ENCODE results near the gene KCNH4. TPM values are rescaled to one million over a fixed set of nuclear protein-coding genes. Genes with fewer than 3 reads are reported as not detected.

KCNH4 gene
- total RNA-seq, 1 experiment from 2014 or later = 0.05 TPM

DNA sequence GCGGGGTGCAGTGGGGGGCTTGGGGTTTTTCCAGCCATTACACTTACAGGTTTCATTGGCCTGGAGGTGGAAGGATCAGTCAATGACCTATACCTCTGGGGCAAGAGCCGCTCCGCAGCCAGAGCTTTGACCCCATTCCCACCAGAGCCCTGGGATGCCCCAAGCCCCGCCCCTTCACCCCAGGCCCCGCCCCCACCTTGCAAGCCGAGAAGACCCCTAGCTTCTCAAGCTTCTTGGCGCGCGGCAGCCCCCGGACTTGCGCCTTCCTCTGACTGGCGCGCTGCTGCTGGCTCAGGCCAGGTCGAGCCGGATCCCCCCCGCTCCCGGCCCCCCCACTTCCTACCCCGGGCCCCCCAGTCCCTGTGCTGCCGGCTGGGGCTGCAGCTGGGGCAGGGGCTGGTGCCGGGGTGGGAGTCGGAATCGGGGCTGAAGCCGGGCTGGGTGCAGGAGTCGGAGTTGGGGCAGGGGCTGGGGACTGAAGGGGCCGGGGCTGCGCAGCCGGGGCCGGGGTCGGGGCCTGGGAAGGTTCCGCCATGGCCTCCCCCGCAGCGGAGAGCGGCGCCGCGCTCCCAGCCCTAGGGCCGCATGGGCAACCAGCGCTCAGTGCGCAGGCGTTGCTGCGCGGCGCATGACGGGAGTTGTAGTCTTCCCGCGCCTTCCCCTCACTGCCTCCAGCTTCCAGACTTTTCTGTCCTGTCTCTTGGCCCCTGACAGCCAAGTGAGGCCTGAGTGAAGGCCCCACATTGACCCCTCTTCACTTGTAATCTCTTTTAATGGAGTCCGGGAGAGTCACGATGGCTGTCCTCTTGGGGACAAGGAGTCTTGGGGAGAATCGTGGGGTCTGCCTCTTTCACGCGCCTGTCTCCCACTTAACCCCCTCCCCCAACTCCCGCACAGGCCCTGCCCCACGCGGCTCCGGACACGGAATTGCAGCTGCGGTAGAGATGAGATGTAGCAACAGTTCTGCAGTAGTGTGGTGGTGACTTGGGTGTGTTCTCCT lies 59.9 kb downstream of the KCNH4 start, which contains the start of gene KAT2A:
Gene KAT2A, minus strand, starts transcription at position 598 of the 1,000 bp plus-strand sequence. Its CDS starts 63 bp downstream, at position 535.
- peak; percentile 82 for DNase-seq (ENCODE audit: extremely low read depth, low read depth)

DNA sequence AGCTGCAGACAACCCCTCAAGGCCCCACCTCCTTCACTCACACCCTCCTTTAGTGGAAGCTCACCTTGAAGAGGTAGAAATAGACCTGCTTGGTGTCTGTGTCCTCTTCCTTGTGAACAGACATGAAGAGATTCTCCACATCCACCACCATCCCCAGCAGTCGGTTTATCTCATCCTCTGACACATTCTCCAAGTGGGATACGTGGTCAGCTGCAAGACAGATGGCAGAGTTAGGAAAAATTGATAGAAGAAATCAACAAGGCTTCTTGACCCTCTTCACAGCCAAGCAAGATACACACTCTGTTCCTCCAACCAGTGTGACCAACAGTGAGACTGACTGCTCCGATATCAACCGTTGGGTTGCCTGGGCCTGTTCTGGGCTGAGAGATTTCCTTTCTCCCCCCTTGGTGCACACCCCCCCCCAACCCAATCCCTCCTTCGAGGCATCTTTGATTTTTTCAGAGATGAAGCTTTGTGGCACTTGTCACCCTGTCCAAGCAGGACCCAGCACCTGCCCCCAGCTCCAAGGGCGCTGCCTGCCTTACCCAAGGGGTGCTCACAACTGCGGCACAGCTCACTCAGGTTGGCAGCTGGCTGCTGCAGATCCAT lies 60.7 kb downstream of the KCNH4 start:
- DNase-seq (ENCODE audit: extremely low read depth, low read depth) = no peak

DNA sequence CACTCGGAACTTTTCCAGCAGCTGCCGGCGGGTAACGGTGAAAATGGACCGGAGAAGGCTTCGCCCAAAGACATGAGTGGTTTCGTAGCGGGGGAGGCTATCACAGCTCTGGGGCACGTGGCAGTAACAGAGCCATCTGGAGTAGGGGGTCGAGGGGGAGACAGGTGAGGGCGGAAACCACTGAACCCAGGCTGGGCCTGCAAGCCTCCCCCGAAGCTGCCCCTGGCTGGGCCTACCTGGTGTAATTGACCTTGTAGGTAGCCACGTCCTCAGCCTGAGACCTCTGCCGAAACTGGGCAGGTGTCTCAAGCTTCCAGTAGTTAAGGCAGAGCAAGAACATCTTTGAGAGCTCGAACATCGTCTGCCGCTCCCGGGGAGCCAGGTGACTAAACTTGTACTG lies 61.6 kb downstream of the KCNH4 start:
- no peak for DNase-seq (ENCODE audit: extremely low read depth, low read depth)

DNA sequence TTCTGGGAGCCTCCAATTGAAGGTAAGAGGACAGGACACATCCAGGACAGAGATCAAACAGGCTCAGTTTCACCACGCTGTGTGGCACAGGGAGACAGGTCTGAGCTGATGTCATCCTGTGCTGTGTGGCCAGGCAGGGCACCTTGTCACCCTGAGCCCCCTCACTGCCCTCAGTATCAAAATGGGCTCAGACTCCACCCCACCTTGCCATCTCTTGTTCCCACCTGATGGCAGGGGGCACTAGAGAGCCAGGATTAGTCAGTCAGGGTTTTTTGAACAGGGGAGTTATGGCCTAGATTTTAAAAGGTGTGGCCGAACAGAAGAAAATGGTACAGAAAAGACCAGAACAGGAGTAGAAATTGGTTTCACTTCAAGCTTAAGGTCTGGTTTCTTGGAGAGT lies 62.4 kb downstream of the KCNH4 start:
- DNase-seq (ENCODE audit: extremely low read depth, low read depth) = peak; percentile 25

DNA sequence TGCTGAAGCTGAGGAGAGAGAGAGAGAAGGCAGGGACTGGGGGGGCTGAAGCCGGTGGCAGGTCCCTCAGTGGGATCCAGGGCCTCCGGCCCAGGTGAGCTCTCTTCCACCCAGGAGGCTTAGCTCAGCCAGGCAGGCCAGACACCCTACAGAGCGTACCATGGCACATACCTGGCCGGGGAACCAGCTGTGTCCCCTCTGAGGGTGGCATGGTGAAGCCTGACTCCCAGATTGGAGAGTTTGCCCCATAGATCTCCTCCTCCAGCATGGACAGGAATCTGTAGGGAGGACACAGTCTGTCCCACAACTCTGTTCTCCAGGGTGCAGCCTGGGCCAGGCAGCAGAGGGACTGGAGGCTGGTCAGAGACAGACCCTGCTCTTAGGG lies 62.8 kb downstream of the KCNH4 start:
- DNase-seq (ENCODE audit: extremely low read depth, low read depth) = no peak

DNA sequence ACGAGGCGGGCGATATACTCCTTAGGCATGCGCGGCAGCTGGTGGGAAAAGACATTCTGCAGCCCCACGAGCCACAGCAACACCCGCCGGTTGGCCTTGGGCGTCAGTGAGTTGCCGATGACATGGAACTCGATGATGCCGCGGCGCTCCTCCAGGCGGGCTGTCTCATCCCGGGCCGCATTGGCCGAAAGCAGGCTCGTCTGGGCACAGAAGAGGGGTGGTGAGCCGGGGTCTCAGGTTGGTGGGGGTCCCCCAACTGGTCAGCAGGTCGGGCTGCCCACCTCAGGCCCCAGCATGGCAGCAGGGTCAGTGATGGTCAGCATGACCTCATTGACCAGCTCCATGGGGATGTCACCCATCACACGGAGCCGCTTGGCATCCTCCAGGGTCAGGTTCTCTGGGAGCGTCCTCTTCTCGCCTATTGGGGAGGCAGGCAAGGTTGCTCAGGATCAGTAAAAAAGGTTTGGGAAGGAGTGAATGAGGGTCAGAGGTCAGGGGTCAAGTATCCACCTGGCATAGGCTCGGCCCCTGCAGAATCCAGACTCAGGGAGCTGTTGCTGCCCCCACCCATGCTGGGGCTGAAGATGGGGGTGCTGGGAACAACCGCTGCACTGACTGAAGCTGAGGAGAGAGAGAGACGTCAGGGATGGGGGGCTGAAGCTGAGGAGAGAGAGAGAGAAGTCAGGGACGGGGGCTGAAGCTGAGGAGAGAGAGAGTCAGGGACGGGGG lies 63.4 kb downstream of the KCNH4 start:
- no peak for DNase-seq (ENCODE audit: extremely low read depth, low read depth)

DNA sequence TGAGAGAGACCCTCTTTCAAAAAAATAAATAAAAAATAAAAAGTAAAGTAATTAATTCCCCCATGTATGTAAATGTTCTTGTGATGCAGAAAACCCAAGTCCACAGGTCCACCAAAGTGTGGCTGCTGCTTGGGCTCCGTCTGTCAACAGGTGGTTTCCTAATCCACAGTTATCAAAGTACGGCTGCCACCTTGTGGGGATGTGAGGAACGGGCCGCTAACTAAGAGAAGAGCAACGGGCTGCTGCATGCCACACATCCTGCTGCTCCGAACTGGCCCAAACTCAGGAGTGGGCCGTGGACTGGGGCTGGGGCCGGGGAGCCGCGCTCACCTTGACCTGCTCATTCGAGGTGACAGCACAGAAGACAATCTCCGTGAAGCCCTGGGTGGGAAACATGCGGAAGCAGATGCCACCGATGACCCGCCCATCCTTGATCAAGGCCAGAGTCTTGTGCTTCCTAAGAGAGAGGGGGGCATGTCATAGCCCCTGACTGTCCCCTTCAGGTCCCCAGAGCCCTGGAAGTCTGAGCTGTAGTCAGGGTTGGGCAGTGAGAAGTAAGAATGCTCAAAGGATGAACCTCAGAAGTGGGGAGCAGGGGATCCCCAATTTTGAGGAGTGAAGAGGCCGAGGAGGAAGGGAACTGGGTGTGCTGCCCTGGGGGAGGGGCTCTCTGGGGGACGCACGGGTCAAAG lies 64.1 kb downstream of the KCNH4 start:
- DNase-seq (ENCODE audit: extremely low read depth, low read depth) = peak; percentile 83

DNA sequence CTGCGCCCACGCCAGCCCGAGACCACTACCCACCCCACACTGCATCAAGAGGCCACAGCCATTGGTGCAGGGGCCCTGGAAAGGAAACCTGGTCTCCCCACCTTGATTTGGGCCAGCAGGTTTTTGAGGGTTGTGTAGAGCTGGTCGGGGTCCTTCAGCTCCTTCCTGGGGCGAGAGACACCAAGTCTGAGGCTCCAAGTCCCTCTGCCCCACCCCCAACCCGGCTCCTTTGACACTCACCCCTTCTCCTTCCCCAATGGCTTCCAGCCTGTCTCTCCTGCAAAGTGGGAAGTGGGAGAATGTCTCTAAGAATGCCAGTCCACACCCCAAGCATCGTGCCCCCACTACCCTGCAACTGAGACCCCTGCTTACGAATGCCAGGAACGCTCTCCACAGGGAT lies 66.8 kb downstream of the KCNH4 start:
- no peak for DNase-seq (ENCODE audit: extremely low read depth, low read depth)

DNA sequence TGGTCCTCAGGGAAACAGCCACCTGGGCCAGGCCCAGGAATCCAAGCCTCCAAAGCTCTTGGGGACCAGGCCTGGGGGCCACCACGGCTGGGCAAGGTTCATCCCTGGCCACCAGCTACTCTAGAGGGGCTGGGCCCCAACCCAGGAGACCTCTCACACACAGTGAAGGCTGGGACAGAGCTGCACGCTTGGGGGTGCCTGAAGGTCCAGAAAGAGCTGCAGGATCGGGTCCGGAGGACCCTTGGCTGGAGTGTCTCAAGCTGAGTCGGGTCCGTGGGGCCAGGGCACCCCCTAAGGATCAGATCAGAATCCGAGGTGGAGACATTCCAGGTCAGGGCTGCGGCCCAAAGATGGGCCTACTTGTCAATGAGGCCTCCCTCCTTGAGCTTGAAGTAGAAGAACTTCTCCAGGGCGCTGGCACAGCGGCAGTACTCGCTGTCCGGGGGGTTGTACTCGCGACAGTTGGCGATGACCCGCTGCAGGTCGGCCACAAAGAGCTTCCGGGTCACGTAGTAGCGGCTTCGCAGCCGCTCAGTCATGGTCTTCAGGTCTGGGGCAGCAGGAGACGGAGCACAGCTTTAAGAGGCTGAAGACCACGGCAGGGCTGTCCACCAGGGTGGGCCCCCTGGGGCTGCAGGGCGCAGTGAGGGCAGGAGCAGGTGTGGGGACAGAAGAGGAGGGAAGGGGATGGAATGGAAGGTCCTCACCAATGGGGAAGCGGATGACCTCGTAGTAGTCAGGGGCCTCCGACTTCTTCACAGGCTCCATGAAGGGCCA lies 67.5 kb downstream of the KCNH4 start:
- no peak for DNase-seq (ENCODE audit: extremely low read depth, low read depth)

DNA sequence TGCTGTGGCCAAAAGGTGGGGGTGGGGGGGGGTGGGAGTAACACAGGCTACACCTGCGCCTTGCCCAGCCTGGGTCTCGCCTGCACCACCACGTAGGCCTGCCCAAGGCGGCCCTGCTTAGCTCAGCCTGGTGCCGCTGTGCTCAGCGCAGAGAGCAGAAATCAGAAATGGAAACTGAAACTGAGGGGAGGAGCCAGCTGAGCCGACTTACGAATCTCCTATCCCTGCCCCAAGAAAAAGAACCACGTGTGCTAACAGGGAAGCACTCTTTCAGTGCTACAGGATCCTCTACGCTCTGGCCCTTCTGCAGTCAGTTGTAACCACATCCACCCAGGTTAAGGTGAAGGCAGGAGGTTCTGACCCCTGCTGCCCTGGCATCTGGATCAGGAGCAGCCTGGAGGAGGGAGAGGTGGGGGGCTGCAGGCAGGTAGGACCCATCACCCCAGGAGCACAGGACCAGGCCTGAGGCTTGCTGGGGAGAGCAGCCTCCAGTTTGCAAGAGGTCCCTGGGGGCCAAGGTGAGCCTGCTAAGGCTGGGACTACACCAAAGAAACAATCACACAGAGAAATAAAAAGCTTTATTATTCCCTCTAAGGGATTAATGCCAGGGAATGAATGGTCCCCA lies 68.3 kb downstream of the KCNH4 start, which contains the start of gene DHX58:
Gene DHX58, minus strand, starts transcription at position 163 of the 625 bp plus-strand sequence. CDS start 822 bp downstream, outside the sequence.
- peak; percentile 61 for DNase-seq (ENCODE audit: extremely low read depth, low read depth)

DNA sequence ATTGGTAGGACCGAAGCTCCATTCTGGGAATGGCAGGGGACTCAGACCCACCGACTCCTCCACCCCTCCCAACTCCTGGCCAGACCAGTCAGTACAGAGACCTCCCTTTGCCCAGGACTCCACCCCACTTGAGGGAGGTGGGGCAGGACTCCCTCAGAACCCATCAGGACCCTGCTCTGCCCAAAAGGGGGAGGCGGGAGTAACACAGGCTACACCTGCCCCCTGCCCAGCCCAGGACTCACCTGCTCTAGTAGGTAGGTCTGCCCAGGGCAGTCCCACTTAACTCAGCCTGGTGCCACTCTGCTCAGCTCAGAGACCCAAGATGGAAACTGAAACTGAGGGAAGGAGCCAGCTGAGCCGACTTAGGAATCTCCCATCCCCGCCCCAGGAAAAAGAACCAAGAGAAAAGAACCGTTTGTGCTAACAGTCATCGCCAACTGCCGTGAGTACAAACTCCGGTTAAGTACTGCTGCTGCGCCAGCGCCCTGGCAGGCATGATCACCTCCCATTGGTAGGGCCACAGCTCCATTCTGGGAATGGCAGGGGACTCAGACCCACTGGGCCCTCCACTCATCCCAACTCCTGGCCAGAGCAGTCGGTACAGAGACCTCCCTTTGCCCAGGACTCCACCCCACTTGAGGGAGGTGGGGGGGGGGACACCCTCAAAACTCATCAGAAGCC lies 68.9 kb downstream of the KCNH4 start:
- DNase-seq (ENCODE audit: extremely low read depth, low read depth) = no peak

DNA sequence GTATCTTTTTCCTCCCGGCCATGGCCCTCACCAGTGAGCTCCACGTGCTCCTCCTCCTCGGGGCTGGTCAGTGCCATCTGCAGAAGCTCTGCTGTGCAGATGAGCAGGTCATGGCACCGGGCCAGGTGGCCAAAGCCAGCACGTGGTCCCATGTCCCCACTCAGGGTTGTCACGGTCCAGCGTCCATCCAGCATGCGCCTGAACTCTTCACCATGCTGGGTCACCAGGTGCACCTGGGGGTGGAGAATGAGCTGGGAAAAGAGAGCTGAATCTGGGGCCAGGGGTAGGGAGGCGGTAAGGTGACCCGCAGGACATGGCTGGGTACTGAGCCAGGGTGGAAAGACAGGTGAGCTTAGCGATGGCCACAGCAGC lies 69.7 kb downstream of the KCNH4 start:
- no peak for DNase-seq (ENCODE audit: extremely low read depth, low read depth)

DNA sequence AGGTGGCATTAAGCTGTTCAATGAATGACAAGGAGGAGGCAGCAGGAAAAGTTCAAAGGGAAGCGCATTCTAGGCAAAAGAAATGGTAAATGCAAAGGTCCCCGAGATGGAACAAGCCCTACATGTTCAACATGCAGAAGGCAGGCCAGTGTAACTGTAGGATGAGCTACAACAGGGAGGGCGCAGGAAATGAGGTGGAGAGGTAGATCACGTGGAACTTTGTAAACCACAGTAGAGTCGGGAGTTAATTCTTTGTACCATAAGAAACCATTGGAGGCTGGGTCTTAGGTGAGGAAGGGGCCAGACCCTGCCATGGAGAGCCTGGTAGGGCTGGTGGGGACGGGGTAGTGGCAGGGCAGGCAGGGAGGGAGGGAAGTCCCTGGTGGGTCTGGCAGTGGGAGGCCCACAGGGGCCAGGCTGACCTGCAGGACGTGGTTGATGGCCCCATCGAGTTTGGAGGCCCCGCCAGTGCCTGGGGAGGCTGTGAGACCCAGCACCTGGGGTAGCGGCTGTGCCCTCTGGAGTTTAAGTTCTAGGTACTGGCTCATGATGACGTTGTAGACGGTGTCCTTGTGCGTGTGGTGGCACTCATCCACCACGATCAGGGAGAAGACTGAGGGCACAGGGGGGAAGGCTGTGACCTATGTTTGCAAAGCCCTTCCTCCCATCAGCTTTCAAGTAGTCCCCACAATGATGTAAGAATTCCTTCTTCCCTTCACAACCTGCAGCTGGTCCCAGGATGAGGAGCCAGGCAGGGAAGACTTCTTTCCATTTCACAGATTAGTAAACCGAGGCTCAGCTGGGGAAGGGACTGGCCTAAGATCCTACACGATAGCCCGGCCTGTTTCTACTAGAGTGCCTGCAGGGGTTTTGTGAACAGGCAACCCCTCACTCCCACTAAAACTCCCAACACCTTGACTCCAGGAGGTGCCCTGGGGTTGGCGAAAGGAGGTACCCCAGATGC lies 70.4 kb downstream of the KCNH4 start:
- no peak for DNase-seq (ENCODE audit: extremely low read depth, low read depth)

DNA sequence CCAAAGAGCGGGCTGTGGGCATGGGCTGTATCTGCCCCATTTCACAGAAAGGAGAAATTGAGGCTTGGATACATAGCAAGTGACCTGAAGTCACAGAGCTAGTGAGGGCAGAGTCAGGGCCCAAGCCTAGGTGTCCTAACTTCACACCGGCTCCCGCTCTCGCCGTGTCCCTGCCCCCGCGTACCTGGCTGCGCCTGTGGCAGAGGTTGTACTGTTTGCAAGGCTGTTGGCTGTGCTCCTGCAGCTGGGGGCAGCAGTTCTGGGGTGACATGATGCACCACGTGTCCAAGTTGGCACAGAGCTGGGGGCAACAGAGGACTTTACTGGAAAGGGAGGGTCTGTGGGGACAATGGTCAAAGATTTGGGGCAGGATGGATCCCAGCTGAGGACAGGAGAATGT lies 71.9 kb downstream of the KCNH4 start:
- DNase-seq (ENCODE audit: extremely low read depth, low read depth) = no peak

DNA sequence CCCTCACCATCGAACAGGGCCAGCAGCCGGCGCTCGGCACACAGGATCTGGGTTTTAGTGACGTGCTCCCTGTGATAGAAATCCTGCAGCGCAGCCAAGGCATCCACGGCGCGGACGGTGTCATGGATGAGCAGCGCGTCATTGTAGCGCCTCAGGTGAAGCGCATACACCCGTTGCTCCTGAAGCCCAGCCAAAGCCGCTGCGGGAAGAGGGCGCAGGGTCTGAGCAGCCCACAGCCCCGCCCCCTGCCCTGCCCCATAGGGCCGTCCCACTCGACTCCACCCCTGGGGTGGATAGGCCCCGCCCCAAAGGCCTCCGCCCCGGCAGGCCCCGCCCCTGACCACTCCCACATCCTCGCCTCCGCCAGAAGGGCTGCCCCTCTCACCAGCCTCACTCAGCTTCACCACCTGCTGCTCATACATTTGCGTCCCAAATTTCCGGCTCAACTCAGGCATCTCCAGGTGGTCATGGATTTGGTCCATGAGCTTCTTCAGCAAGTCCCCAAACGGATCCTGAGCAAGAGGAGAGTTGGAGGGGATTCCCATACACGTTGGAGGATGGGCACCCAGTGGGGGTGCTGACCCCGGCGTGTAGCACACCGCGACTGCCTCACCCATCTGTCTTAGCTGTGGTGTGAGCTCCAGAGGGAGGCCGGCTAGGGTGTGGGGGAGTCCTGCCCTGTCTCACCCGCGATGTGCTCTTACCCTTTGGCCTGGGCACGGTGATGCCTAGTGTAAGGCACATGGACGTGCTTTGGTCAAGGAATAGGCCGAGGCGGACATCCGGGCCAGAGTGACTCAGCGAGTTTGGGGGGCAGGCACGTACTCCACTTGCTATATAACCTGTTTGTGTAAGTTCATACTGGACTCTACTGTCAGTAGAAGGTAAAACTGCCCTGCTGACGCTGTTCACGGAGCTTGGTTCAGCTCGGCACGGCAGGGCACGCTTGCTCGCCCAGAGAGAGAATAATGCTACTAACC lies 73.1 kb downstream of the KCNH4 start:
- no peak for DNase-seq (ENCODE audit: extremely low read depth, low read depth)

DNA sequence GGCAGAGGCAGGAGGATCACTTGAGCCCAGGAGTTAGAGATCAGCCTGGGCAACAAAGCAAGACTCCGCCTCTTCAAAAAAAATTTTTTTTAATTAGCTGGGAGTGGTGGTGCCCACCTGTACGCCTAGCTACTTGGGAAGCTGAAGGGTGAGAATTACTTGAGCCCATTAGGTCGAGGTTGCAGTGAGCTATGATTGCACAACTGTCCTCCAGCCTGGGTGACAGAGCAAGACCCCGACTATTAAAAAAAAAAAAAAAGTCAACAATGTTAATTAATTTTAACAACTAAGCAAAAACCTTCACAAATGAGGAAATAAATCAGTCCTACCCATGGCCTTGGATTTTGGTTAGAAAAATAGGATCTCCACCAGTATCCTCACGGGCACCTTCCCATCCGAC lies 73.8 kb downstream of the KCNH4 start:
- no peak for DNase-seq (ENCODE audit: extremely low read depth, low read depth)

Data from NCI-H460 (cell line).